Caco-2 (cell line): Measurements from ENCODE around the gene FBH1. TPM values are rescaled to one million over a fixed set of nuclear protein-coding genes. Genes with fewer than 3 reads are reported as not detected.
A peak's percentile ranks its signal among the peaks of the same experiment; 100 is the strongest.

Experiments used
- BruUV-seq: library from RNA; stranded (reverse); fragments of 400-500 nt; replicated peaks from 2 replicates; lab custom pipeline; 2021; lab: Mats Ljungman, UMichigan
- CTCF ChIA-PET: fragments of 300-600 bp; sonication (Branson Sonifier 250); formaldehyde crosslinking; loops from one replicate; lab custom pipeline; 2022; ENCODE audit warnings: antibody characterized with exemption; lab: Charles Lee
- POLR2A ChIA-PET: fragments of 300-600 bp; sonication (Branson Sonifier 250); formaldehyde crosslinking; loops from one replicate; lab custom pipeline; 2022; ENCODE audit warnings: antibody characterized with exemption; lab: Charles Lee
- DNase-seq, 2 experiments: peaks; one replicate each; pipeline versions ENCODE4 v3.0.0 to v3.0.0-alpha.2; 2020 to 2022
- H3K27me3 ChIP-seq: replicated peaks from 2 replicates; pipeline ENCODE4 v1.6.0; 2011; ENCODE audit warnings: low read length; ENCODE audit not compliant: control insufficient read depth, insufficient read depth
- H3K36me3 ChIP-seq: 2 replicates; pipeline ENCODE4 v1.5.1; 2011; ENCODE audit warnings: low read length; ENCODE audit not compliant: control insufficient read depth, insufficient read depth
- H3K4me1 ChIP-seq: fragments of 250-450 bp; sonication (Bioruptor Pico); 2 replicates; pipeline ENCODE4 v1.5.1; 2020; ENCODE audit warnings: mild to moderate bottlenecking
- H3K4me3 ChIP-seq: 2 replicates; pipeline ENCODE4 v1.5.1; 2011; ENCODE audit warnings: low read depth, mild to moderate bottlenecking, control low read depth, low read length
- H3K9me3 ChIP-seq: fragments of 250-450 bp; sonication (Bioruptor Pico); 2 replicates; pipeline ENCODE4 v1.5.1; 2020; ENCODE audit warnings: mild to moderate bottlenecking, moderate library complexity
- H3K27ac Mint-ChIP-seq: one replicate; pipeline ENCODE4 v1.8.0; 2022; ENCODE audit warnings: mixed read lengths; ENCODE audit not compliant: unreplicated experiment
- H3K27me3 Mint-ChIP-seq: one replicate; pipeline ENCODE4 v1.8.0; 2022; ENCODE audit warnings: mixed read lengths; ENCODE audit not compliant: insufficient read depth, unreplicated experiment
- H3K36me3 Mint-ChIP-seq: one replicate; pipeline ENCODE4 v1.8.0; 2022; ENCODE audit warnings: mild to moderate bottlenecking, mixed read lengths; ENCODE audit not compliant: insufficient read depth, unreplicated experiment
- H3K4me1 Mint-ChIP-seq: one replicate; pipeline ENCODE4 v1.8.0; 2022; ENCODE audit warnings: low read depth, mixed read lengths; ENCODE audit not compliant: unreplicated experiment
- H3K4me3 Mint-ChIP-seq: one replicate; pipeline ENCODE4 v1.8.0; 2022; ENCODE audit warnings: mild to moderate bottlenecking, moderate library complexity, mixed read lengths; ENCODE audit not compliant: unreplicated experiment
- H3K9me3 Mint-ChIP-seq: one replicate; pipeline ENCODE4 v1.8.0; 2022; ENCODE audit warnings: mixed read lengths; ENCODE audit not compliant: unreplicated experiment
- intact Hi-C: fragments of 100-400 bp; cut with micrococcal nuclease; formaldehyde crosslinking; loops from one replicate; pipeline ENCODE4 v1.10.0; 2022; ENCODE audit not compliant: unreplicated experiment
- total RNA-seq: library from RNA; stranded (reverse); gene quantifications from 2 replicates; pipeline ENCODE4 v1.2.3, GENCODE V29; 2022
- TF ChIP-seq, protein P1 (sequence below), 2 experiments: fragments of 200-600 bp in 1 of 2; IDR thresholded peaks; 1 replicate in 1 of 2; 2 replicates in 1 of 2; pipeline versions ENCODE4 v1.5.1 to v1.8.0; 2011 to 2022; ENCODE audit warnings: antibody characterized with exemption in 1 of 2, control low read depth in 1 of 2, inconsistent platforms in 1 of 2, low read depth in 1 of 2, low read length in 1 of 2, mild to moderate bottlenecking in 1 of 2, moderate library complexity in 1 of 2; ENCODE audit not compliant: insufficient read depth in 1 of 2, severe bottlenecking in 1 of 2, unreplicated experiment in 1 of 2

The FBH1 gene
- total RNA-seq, 1 experiment from 2014 or later: 83.3 TPM

DNA sequence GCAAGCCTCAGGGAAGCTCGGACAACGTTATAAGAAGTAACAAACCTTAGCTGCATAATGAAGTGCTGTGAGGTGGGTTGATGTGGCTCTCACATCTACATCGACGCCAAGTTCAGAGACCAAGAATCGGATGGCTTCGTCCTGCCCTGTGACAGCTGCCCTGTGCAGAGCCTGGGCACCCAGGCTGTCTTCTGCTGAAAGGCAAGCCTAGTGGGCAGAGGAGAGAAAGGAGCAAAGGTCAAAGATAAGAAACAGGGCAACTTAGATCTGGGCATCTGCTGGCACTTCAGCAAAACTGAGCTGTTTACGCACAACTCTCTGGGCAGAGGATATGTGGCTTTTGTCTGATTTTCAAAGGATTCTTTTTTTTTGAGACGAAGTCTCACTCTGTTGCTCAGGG is 7.1 kb upstream of the FBH1 start:
- Mint-ChIP-seq H3K9me3 (no peaks in the 10 kb centered on the region), H3K27me3 (no peaks in the 10 kb centered on the region), H3K4me1 (no peaks in the 10 kb centered on the region), H3K27ac (no peak overlapping the region), H3K4me3 (no peak overlapping the region), H3K36me3 (peaks cover 69% of the 10 kb centered on the region)
- BruUV-seq: no TSS peak
- no peak for DNase-seq
- intact Hi-C loops: no loop called here
- Histone ChIP-seq H3K4me3 (no peak overlapping the region), H3K4me1 (peaks cover 2% of the 10 kb centered on the region; the same call in 1 of the 2 replicates), H3K9me3 (no peaks in the 10 kb centered on the region), H3K27me3 (no peaks in the 10 kb centered on the region), H3K36me3 (peaks cover 4% of the 10 kb centered on the region)
- ChIA-PET POLR2A (interaction anchor here (0.7 kb wide), 1 partner anchor 16 kb away, joined by 3 read pairs; no protein-coding TSS in a partner anchor), CTCF (no interaction called here)
- TF ChIP-seq, protein P1, sequence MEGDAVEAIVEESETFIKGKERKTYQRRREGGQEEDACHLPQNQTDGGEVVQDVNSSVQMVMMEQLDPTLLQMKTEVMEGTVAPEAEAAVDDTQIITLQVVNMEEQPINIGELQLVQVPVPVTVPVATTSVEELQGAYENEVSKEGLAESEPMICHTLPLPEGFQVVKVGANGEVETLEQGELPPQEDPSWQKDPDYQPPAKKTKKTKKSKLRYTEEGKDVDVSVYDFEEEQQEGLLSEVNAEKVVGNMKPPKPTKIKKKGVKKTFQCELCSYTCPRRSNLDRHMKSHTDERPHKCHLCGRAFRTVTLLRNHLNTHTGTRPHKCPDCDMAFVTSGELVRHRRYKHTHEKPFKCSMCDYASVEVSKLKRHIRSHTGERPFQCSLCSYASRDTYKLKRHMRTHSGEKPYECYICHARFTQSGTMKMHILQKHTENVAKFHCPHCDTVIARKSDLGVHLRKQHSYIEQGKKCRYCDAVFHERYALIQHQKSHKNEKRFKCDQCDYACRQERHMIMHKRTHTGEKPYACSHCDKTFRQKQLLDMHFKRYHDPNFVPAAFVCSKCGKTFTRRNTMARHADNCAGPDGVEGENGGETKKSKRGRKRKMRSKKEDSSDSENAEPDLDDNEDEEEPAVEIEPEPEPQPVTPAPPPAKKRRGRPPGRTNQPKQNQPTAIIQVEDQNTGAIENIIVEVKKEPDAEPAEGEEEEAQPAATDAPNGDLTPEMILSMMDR (IDR thresholded peaks at IDR 0.05; ENCODE audit: insufficient read depth in 1 of 2, low read depth in 1 of 2, low read length in 1 of 2, severe bottlenecking in 1 of 2, unreplicated experiment in 1 of 2): no peak

DNA sequence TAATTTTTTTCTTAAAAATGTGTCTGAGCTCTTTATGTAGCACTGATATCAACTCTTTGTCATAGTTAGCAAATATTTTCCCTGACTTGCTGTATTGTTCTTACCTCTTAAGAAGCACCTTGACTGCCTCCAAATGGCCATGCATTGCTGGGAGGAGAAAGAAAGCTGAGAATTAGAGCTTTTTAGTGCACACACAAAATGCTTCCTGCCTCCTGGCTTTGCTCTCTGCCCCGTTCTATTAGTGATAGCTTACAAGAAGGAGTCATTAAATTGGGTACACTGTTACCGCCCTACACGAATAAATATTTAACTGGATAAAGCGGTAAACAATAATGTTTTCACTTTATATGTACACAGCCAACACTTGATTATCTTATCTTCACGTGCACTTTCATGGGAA is 4.4 kb upstream of the FBH1 start:
- Mint-ChIP-seq H3K36me3 (peaks cover 77% of the 10 kb centered on the region), H3K4me3 (no peak overlapping the region)
- no peak overlapping the region for H3K4me3 ChIP-seq

DNA sequence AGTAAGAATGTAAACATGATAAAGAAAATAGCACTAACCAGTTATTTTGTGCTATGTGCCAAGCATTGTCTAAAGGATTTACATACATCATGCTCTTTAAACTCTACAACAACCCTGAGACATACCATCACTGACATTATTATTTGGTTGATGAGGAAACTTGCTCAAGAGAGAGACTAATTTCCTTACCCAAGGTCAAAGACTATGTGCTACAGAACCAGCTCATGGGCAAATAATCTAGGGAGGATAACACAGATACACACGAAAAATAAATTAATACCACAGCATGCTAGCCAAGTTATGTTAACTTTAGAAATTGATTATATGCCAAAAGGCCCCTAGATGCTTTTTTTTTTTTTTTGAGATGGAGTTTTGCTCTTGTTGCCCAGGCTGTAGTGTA is 3.0 kb upstream of the FBH1 start:
- intact Hi-C loops: no loop called here
- POLR2A ChIA-PET: no interaction called here

More for the DNA sequence above, 4.4 kb upstream of the FBH1 start:
- Mint-ChIP-seq H3K4me1 (peaks cover 1% of the 10 kb centered on the region), H3K9me3 (no peaks in the 10 kb centered on the region), H3K27me3 (no peaks in the 10 kb centered on the region), H3K27ac (no peak overlapping the region)
- H3K27me3 ChIP-seq: no peaks in the 10 kb centered on the region
- DNase-seq: no peak
- ChIA-PET CTCF (interaction anchor here (1.1 kb wide), 1 partner anchor 73 kb away, joined by 14 read pairs; the partner anchor contains the start of gene GDI2), POLR2A (no interaction called here)
- intact Hi-C loops: no loop called here
- TF ChIP-seq, protein P1 (IDR thresholded peaks at IDR 0.05; ENCODE audit: insufficient read depth in 1 of 2, low read depth in 1 of 2, low read length in 1 of 2, severe bottlenecking in 1 of 2, unreplicated experiment in 1 of 2): no peak
- BruUV-seq: no TSS peak
- H3K4me1 ChIP-seq: peaks cover 7% of the 10 kb centered on the region; the same call in 1 of the 2 replicates
- H3K36me3 ChIP-seq: peaks cover 4% of the 10 kb centered on the region
- no peaks in the 10 kb centered on the region for H3K9me3 ChIP-seq

More for the DNA sequence above, 3.0 kb upstream of the FBH1 start:
- H3K4me3 ChIP-seq: no peak overlapping the region
- no peaks in the 10 kb centered on the region for H3K27me3 Mint-ChIP-seq
- H3K9me3 ChIP-seq: no peaks in the 10 kb centered on the region
- H3K36me3 ChIP-seq: peaks cover 4% of the 10 kb centered on the region
- H3K27me3 ChIP-seq: no peaks in the 10 kb centered on the region
- H3K4me1 Mint-ChIP-seq: peaks cover 12% of the 10 kb centered on the region
- TF ChIP-seq, protein P1 (IDR thresholded peaks at IDR 0.05; ENCODE audit: insufficient read depth in 1 of 2, low read depth in 1 of 2, low read length in 1 of 2, severe bottlenecking in 1 of 2, unreplicated experiment in 1 of 2): no peak
- CTCF ChIA-PET: no interaction called here
- H3K9me3 Mint-ChIP-seq: no peaks in the 10 kb centered on the region
- peaks cover 7% of the 10 kb centered on the region; the same call in 1 of the 2 replicates for H3K4me1 ChIP-seq
- H3K27ac Mint-ChIP-seq: no peak overlapping the region
- DNase-seq: no peak
- no peak overlapping the region for H3K4me3 Mint-ChIP-seq
- BruUV-seq: TSS peak; percentile 25
- peaks cover 72% of the 10 kb centered on the region for H3K36me3 Mint-ChIP-seq
